Measurements from ENCODE around the gene WDHD1.
"Not testable (repeated sequence)": the region's sequence is repeated elsewhere in the genome, so short reads cannot be mapped to it uniquely, and the experiment has no call there.

Gene WDHD1

DNA sequence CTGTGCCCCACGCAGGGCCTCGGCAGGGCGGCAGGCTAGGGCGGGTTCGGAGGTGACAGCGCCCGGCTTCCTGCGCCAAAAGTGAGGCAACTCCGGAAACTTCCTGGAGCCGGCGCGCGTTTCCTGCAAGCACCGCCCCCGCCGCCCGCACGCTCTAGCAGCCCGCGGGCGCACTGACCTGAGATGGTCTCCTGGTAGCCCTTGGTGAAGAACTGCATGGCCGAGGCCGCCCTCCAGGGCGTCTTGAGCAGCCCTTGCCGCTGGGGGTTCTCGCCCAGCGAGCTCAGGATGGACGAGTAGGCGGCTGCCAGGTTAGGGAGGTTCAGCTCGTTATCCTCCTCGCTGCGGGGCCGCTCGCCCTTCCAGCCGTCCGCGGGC is 124.8 kb downstream of the WDHD1 start:
- DNase-seq = peak; percentile 96

DNA sequence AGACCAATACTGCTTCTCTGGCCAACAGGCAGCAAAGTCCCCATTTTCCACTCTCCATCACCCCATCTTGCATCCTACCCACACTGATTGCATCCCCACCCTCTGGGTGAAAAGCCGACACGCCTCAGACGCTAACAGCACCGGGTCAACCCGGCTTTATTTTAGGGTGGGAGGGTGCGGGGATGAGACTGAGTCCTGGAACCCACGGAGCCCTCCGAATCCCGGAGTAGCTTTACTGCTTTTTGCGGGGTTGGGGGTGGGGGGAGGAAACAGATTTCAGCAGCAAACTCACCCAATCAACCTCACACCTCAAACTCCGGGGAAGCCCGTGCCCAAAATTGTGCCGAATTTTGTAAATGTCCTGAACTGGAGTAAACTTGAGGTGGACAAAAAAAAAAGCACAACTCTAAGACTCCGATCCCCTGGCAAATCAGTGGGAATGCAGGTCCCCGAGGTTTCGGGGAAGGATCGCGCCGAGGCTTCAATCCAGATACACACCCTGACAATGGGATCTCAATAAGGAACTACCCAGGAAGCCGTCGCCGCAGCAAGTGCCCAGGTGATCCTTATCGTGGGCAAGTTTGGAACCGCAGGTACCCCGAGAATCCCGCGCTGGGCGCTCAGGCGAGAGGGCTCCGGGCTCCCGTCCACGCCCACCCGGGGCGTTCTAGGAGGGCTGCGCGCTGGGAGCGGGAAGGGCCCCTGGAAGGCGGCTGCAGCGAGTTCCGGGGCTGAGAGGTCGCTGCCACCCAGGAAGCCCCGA is 125.3 kb downstream of the WDHD1 start:
- peak; percentile 46 for DNase-seq

DNA sequence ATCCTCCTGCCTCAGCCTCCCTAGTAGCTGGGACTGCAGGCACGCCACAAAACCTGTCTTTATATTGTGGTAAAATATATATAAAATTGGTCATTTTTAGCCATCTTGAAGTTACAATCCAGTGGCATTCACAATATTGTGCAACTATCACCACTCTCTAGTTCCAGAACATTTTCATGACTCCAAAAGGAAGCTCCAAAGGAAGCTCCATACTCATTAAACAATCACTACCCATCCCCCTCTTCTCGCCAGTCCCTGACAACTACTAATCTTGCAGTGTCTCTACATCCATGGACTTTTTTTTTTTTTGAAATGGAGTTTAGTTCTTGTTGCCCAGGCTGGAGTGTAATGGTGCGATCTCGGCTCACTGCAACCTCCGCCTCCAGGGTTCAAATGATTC is 127.3 kb downstream of the WDHD1 start:
- no peak for DNase-seq

DNA sequence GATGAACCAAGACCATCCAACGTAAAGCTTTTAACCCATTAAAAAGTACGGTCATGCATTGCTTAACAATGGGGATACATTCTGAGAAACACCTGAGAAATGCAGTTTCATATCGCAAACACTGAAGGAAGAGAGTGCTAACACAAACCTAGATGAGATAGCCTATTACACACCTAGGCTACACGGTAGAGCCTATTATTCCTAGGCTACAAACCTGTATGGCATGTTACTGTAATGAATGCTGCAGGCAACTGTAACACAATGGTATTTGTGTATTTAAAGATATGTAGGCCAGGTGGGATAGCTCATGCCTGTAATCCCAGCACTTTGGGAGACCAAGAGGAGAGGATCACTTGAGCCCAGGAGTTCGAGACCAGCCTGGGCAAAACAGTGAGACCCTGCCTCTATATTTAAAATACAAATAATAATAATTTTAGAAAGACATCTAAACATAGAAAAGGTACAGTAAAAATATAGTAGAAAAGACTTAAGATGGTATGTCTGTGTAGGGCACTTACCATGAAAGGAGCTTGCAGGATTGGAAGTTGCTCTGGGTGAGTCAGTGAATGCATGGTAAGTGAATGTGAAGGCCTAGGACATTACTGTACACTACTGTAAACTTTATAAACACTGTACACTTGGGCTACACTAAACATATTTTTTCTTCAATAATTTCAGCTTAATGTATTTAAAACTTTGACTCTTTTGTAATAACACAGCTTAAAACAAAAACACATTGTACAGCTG is 128.9 kb downstream of the WDHD1 start:
- DNase-seq = not testable (repeated sequence)

DNA sequence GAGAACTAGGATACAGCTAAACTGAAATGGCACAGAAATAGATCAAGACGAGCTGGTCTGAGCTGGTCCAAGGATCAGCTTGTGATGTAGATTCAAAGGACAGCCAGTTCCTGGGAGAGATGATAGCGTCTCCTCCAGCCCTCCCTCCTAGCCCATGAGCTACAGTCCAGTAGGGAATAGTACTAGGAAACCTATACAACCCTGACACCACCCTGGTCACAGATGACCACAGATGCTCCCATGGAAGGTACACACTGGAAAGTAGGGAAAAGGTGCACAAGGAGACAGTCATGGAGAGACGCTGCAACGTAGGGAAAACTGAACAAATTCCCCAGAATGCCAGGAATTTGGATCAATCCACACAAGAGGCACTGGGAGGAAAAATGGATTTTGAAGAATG is 131.2 kb downstream of the WDHD1 start:
- no peak for DNase-seq

DNA sequence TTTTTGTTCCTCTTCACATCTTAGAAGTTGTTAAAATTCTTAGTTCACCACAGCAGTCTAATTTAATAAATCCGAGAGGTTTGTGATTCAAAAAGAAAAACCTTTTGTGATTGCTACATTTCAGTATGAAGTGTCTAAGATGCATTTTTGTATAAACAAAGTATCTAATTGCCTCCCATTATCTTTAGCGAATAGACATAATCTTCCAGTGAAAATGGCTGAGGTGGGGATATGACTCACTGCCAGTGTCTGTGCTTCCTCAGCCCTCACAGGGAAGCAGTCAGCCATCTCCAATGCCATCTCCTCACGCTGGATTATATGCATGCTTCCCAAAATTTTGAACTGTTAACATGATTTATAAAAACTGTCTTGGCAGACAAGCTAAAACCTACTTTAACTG is 131.9 kb downstream of the WDHD1 start:
- no peak for DNase-seq

DNA sequence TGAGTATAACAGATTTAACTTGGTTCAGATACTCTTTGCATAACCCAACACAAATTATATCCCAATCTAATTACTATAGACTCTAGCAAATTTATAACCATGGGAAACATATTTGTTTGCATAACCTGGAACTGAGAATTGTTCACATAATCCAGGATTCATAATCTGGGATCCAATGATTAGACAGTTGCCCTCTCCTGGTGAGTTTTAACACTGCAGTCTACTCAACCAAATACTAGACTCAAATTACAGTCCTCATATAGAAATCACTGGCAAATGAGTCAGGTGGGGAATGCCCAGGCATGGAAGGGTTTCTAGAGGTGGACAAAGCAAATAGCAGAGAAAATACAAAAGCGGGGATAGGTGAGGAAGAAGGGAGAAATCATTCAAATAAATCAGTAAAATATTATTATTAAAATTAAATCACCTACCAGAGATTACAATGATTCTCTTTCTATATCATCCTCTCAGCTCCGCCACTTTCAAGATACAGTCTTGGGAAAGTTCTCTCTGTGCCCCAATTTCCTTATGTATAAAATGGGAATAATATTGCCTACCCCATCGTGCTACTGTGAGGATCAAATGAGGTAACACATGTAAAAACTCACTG is 133.6 kb downstream of the WDHD1 start:
- peak; percentile 78 for DNase-seq

DNA sequence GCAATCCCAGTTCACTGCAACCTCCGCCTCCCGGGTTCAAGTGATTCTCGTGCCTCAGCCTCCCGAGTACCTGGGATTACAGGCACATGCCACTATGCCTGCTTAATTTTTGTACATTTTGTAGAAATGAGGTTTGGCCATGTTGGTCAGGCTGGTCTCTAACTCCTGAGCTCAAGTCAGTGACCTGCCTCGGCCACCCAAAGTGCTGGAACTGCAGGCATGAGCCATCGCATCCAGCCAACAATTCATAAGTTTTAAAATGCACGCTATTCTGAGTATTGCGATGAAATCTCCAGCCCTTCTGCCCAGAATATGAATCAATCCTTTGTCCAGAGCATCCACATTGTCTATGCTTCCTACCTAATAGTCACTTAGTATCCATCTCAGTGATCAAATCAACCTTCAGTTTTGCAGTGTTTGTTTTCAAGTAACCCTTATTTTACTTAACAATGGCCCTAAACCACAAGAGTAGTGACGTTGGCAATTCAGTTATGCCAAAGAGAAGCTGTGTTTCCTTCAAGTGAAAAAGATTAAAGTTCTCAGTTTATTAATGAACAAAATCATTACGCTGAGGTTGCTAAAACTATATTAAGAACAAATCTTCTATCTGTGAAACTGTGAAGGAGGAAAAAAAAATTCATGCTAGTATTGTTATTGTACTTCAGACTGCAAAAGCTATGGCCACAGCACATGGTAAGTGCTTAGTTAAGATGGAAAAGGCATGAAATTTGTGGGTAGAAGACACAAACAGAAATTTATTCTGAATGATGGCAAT is 135.2 kb downstream of the WDHD1 start:
- DNase-seq = no peak

DNA sequence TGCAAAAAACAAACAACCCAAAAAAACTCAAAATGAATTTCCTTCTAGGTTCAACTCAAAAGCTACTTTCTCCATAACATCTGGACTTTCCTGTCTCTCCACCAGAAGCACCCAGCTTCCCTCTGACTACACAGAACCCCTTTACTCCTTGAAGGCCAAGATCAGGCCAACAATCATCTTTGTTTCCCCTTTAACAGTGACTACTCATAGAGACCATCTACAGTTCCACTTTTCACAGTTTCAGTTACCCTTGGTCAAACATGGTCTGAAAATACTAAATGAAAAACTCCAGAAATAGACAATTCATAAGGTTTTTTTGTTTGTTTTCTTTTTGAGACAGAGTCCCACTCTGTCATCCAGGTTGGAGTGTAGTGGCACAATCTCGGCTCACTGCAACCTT is 136.1 kb downstream of the WDHD1 start:
- peak; percentile 69 for DNase-seq

DNA sequence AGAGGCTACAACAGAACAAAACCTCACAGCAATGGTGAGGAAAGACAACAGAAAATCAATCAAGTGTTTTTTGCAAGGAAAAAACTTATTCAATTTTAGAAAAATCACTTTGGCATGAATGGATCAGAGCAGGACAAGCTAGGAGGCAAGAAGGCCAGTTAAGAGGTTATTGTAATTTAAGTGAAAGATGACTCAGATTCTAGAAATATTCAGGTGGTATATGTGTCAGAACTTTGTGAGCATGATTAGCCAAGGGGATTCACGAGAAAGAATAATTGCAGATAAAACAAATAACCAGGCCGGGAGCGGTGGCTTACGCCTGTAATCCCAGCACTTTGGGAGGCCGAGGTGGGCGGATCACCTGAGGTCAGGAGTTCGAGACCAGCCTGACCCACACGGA is 137.0 kb downstream of the WDHD1 start:
- DNase-seq = no peak
